ENCODE measurements around the gene GPR32.

DNA sequence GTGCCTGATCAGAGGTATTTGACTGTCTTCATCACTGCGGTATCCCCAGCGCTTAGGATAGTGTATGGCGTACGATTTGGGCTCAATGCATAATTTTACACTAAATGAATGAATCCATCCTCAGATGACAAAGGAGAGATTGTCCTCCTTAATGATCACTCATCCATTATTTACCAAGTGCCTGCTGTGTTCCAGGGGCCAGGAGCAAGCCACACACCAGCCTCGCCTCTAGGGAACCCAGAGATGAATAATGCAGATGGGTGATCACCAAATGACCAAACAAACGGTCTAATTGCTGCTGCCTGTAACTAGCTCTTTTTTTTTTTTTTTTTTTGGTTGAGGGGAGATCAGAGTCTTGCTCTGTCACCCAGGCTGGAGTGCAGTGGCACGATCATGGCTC is 5.9 kb upstream of the GPR32 start:
- TF ChIP-seq, protein P1, sequence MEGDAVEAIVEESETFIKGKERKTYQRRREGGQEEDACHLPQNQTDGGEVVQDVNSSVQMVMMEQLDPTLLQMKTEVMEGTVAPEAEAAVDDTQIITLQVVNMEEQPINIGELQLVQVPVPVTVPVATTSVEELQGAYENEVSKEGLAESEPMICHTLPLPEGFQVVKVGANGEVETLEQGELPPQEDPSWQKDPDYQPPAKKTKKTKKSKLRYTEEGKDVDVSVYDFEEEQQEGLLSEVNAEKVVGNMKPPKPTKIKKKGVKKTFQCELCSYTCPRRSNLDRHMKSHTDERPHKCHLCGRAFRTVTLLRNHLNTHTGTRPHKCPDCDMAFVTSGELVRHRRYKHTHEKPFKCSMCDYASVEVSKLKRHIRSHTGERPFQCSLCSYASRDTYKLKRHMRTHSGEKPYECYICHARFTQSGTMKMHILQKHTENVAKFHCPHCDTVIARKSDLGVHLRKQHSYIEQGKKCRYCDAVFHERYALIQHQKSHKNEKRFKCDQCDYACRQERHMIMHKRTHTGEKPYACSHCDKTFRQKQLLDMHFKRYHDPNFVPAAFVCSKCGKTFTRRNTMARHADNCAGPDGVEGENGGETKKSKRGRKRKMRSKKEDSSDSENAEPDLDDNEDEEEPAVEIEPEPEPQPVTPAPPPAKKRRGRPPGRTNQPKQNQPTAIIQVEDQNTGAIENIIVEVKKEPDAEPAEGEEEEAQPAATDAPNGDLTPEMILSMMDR (IDR thresholded peaks at IDR 0.05): no peak
- no peak for TF ChIP-seq POLR2A (IDR thresholded peaks at IDR 0.05)
- TF ChIP-seq EP300 (IDR thresholded peaks at IDR 0.05): no peak
- no peak for TF ChIP-seq POLR2AphosphoS5 (IDR thresholded peaks at IDR 0.05)
